NCI-H2081 treated with DMSO at 0.1 percent for 48 hours (cell line): ENCODE measurements around the gene KCNK7.
"Not testable (repeated sequence)": the region's sequence is repeated elsewhere in the genome, so short reads cannot be mapped to it uniquely, and the experiment has no call there.

Source experiments
- DNase-seq: peaks from one replicate; lab custom pipeline; 2025; lab: John Stamatoyannopoulos, UW

KCNK7 gene

DNA sequence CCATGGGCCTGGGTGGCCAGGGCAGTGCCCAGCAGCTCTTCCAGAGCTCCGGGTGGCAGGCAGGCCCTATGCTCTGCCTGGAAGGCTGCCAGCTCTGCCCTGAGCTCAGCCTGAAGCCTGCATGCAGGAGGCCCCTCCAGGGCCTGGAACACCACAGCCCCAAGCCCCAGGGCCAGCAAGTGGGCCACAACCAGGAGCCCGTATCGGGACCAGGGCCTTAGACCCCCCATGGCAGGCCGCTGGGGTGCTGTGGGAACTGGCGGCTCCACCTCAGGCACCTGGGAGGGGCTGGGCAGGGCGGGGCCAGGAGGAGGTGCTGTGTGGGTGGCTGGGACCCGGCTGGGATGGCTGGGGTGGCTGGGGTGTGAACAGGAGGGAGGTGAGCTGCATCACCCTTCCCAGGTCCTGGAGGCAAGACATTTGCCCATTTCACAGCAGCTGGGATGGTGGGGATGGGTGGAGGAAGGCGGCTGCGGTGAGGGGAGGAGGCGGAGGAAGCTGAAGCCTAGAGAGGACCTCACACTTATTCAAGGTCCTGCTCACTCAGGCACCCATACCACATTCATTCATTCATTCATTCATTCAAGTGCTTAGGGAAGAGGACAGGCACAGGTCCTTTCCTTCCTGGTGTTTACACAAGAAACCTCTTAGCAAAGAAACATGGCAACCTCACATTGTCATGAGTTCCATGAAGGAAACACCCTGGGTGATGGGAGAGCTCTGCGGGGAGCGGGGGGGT lies at the start of gene KCNK7:
Gene KCNK7, minus strand, starts transcription at position 258 of the 739 bp plus-strand sequence. Its CDS starts 28 bp downstream, at position 230.
- DNase-seq: no peak

DNA sequence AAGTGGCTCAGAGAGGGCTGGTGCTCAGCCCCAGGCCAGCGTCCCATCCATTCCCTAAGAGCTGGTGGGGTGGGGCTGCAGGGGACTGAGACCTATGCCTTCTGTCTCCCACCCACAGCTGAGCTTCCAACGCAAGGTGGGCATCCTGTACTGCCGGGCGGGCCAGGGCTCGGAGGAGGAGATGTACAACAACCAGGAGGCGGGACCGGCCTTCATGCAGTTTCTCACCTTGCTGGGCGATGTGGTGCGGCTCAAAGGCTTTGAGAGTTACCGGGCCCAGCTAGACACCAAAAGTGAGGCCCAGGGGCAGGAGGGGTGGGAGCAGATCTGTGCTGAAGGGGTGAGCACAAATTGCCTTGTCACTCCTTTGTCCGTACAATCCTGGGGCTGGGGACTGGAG lies 49.2 kb upstream of the KCNK7 start:
- no peak for DNase-seq

- DNase-seq: no peak
Observed at GRCh38 chr11:65643971-65644370, 48.4 kb upstream of the KCNK7 start.

DNA sequence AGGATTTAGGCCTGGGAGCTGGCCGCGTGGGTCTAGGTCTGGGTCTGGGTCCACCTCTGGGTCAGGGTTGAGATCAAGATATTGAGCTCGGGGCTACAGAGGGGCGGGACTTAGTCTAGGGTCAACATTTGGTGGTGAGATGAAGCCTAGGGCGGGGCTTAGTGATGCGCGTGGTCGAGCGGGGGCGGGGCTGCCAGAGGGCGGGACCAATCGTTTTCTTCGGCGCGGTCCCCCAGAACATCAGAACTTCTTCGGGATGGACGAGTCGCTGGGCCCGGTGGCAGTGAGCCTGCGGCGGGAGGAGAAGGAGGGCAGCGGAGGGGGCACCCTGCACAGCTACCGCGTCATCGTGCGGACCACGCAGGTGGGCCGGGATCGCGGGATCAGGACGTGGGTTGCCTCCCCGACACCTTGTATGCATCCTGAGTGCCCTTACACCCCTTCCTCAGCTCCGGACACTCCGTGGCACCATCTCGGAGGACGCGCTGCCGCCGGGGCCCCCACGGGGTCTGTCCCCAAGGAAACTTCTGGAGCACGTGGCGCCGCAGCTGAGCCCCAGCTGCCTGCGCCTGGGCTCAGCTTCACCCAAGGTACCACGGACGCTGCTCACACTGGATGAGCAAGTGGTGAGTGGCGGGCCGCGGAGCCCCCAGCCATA lies 46.5 kb upstream of the KCNK7 start:
- DNase-seq: no peak

DNA sequence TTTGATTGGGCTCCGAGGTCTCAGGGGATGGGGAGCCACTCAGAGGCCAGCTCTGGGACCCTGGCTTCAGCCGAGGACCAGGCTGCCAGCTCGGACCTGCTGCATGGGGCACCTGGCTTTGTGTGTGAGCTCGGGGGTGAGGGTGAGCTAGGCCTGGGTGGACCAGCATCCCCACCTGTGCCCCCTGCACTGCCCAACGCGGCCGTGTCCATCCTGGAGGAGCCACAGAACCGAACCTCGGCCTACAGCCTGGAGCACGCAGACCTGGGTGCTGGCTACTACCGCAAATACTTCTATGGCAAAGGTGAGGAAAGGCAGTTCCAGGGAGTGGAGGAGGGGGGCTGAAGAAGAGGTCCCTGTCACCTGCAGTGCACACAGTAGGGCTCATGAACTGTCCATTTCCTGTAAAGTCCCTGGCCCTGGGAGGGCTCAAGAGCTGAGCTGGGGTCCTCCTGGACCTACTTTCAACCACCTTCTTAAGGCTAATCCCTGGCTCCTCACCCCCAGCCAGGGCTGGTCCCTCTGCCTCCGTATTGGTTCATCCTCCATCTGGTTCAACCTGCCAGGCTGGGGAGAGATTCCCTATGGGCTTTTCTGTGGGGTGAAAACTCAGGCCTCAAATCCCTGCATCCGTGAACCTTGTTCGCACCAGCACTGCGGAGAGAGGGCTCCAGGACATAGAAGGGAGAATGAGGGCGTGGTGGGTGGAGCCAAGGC lies 45.9 kb upstream of the KCNK7 start:
- no peak for DNase-seq

GRCh38 chr11:65640483-65641296 lies 45.1 kb upstream of the KCNK7 start:
- no peak for DNase-seq

DNA sequence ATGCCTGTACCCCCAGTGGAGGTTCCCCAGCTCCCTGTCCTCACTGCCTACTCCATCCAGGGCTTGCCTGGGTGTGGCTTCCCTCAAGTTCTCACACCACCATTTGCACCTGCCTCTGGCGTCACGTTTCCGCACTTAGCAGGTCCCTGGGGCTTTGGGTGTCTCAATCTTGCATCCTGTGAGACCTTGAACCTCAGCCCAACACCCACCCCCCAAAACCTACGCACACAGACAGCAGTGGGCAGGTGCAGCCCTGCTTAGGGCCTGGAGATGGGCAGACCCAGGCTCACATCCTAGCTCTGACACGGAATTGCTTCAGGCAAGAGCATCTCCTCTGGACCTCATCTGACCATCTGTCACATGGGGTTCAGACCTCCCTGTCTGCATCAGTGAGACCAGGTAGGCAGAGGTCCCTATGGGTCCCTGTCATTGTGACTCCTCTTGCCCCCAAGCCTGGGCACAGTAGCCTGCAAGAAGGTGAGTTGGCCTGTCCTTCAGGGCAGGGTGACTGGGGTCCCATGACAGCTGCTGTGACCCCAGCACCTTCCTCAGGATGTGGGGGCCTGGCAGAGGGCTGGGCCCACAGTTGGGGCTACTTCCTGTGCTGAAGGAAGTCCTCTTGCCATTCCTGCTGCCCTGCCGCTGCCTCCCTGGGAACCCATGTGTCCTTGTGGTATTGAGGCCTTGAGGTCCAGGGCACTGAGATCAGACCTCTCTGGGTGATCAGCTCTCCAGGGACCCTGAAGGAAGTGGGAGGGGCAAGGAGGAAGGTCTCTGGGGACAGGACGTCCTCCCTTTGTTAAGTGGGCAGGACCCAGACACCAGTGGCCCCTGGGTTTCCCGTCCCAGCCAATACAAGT lies 44.3 kb upstream of the KCNK7 start:
- no peak for DNase-seq

DNA sequence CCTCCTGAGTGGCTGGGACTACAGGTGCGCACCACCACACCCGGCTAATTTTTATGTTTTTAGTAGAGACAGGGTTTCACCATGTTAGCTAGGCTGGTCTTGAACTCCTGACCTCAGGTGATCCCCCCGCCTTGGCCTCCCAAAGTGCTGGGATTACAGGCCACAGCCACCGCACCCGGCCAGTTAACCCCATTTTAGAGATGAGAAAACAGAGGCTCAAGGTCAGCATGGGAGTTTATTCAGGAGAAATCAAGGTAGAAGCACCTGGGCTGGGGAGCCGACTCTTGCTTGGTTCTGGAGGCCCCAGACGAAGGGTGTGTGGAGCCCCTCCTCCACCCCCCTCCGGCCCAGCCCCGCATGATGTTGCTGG lies 43.6 kb upstream of the KCNK7 start:
- DNase-seq: not testable (repeated sequence)

DNA sequence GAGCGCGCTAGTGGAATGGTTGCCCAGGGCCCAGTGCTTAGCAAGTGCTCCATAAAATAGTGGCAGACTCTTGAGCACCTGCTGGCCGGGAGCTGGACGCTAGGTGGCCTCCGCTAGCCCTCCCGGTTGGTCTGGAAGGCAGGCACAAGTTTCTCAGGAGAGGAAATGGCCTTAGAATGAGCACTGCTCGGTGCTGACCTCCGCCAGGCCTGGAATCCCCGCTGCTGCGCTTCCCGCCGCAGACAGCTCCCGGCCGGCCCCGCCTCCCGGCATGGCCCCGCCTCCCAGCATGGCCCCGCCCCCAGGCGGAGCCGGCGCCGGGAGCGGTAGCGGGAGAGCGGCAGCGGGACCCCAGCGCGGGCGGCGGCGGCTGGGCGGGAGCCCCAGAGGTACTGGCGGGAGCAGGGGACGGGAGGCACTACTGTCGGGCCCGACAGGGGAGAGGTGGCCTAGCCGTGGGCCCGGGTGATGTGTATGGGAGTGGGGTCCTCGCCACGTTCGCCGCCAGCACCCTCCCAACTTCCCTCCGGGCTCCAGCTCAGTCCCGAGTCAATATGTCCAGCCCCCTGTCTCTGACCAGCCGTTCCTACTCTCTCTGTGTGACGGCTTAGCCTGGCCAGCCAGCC lies 42.3 kb upstream of the KCNK7 start, which contains the start of gene SIPA1:
Gene SIPA1, plus strand, starts transcription at position 308 of the 626 bp plus-strand sequence. CDS start 2,821 bp downstream, outside the sequence.
- no peak for DNase-seq

GRCh38 chr11:65637032-65637557 lies 41.5 kb upstream of the KCNK7 start:
- no peak for DNase-seq

GRCh38 chr11:65636108-65637031 lies 40.8 kb upstream of the KCNK7 start:
- no peak for DNase-seq

GRCh38 chr11:65634905-65635731 lies 39.5 kb upstream of the KCNK7 start:
- DNase-seq: no peak

GRCh38 chr11:65634440-65634839 lies 38.8 kb upstream of the KCNK7 start:
- DNase-seq: no peak

GRCh38 chr11:65634109-65634436 lies 38.5 kb upstream of the KCNK7 start:
- DNase-seq: no peak

- no peak for DNase-seq
Observed at GRCh38 chr11:65633390-65634108, 37.9 kb upstream of the KCNK7 start.

DNA sequence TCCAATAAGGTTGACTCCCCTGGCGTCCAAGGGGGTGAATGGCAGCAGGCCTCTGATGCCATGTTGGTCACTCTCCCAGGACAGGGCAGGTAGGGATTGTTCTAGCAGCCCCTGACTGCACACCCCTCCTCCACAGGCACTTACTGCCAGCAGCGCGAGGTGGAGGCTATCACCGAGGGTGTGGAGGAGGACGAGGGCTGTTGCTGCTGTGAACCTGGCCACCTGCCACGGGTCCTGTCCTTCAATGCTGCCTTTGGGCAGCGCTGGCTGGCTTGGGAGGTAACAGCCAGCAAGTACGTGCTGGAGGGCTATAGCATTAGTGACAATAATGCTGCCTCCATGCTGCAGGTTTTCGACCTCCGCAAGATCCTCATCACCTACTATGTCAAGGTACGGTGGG lies 34.6 kb upstream of the KCNK7 start:
- no peak for DNase-seq

DNA sequence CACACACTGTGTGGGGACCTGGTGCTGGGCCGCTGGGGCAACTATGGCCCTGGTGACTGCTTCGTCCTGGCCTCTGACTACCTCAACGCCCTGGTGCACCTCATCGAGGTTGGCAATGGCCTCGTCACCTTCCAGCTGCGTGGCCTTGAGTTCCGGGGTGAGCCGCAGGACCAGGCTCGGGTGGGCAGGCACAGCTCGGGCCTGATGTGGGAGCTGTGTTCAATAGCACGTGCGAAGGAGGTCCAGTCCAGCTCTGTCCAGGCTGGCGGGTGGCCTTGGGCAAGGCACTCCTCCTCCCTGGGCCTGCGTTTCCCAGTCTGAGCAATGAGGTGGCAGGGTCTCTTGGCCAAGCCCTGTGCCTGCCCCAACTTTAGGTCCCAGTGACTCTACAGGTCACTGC lies 34.0 kb upstream of the KCNK7 start:
- DNase-seq: no peak

DNA sequence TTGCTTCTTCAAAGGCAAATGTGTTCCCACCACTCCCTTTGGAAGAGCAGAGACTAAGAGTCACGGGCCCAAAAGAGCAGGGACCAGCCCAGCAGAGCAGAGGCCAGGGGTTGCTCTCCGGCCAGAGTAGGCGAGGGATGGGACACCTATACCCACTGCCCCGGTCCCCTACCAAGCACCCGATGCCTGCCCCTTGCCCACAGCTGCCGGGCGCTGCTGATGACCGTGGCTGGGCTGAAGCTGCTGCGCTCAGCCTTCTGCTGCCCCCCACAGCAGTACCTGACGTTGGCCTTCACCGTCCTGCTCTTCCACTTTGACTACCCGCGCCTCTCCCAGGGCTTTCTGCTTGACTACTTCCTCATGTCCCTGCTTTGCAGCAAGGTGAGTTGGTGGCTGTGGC lies 31.6 kb upstream of the KCNK7 start:
- DNase-seq: no peak
